ENCODE results near the gene ZACN. TPM values are rescaled to one million over a fixed set of nuclear protein-coding genes. Genes with fewer than 3 reads are reported as not detected.

ZACN gene
- total RNA-seq, 1 experiment from 2014 or later, result not detected

- DNase-seq (ENCODE audit: low spot score), result no peak
Observed at GRCh38 chr17:76131692-76132573, 53.0 kb downstream of the ZACN start.

Other genes with a start within 250 kb of the ZACN start
- gene UNC13D, start 234.8 kb upstream of the ZACN start, total RNA-seq (2014; rRNA removed; shearing (Covaris generic)), result 138 and 372 TPM in 2 replicates
- gene WBP2, start 223.8 kb upstream of the ZACN start, total RNA-seq (2014; rRNA removed; shearing (Covaris generic)), result 68.5 and 70.0 TPM in 2 replicates
- gene TRIM47, start 200.6 kb upstream of the ZACN start, total RNA-seq (2014; rRNA removed; shearing (Covaris generic)), result 159 and 173 TPM in 2 replicates
- 32.7 and 41.4 TPM in 2 replicates for gene TRIM65, start 182.2 kb upstream of the ZACN start, total RNA-seq (2014; rRNA removed; shearing (Covaris generic))
- gene MRPL38, start 174.3 kb upstream of the ZACN start, total RNA-seq (2014; rRNA removed; shearing (Covaris generic)), result 55.1 and 58.4 TPM in 2 replicates
- 9.9 and 12.5 TPM in 2 replicates for gene FBF1, start 138.1 kb upstream of the ZACN start, total RNA-seq (2014; rRNA removed; shearing (Covaris generic))
- gene ACOX1, start 100.0 kb upstream of the ZACN start, total RNA-seq (2014; rRNA removed; shearing (Covaris generic)), result 47.5 and 48.6 TPM in 2 replicates
- gene TEN1, start 99.9 kb upstream of the ZACN start, total RNA-seq (2014; rRNA removed; shearing (Covaris generic)), result 23.4 and 28.4 TPM in 2 replicates
- 5.7 and 7.6 TPM in 2 replicates for gene CDK3, start 78.3 kb upstream of the ZACN start, total RNA-seq (2014; rRNA removed; shearing (Covaris generic))
- not detected in 2 replicates for gene EVPL, start 51.9 kb upstream of the ZACN start, total RNA-seq (2014; rRNA removed; shearing (Covaris generic))
- 34.6 and 45.0 TPM in 2 replicates for gene SRP68, start 6.7 kb upstream of the ZACN start, total RNA-seq (2014; rRNA removed; shearing (Covaris generic))
- gene GALR2, start 4.4 kb upstream of the ZACN start, total RNA-seq (2014; rRNA removed; shearing (Covaris generic)), result 0.19 TPM in 1 of 2 replicates, not detected in the other
- gene EXOC7, start 24.6 kb downstream of the ZACN start, total RNA-seq (2014; rRNA removed; shearing (Covaris generic)), result 98.5 and 104 TPM in 2 replicates
- gene FOXJ1, start 62.1 kb downstream of the ZACN start, total RNA-seq (2014; rRNA removed; shearing (Covaris generic)), result not detected in 2 replicates
- gene RNF157, start 161.3 kb downstream of the ZACN start, total RNA-seq (2014; rRNA removed; shearing (Covaris generic)), result 7.0 and 8.3 TPM in 2 replicates
- 2.7 and 6.5 TPM in 2 replicates for gene UBALD2, start 186.2 kb downstream of the ZACN start, total RNA-seq (2014; rRNA removed; shearing (Covaris generic))
- 2.1 and 2.8 TPM in 2 replicates for gene QRICH2, start 229.1 kb downstream of the ZACN start, total RNA-seq (2014; rRNA removed; shearing (Covaris generic))

Data from A172 (cell line).